B cell (primary cell): Measurements from ENCODE around the gene ATP9B.

Experiments
- CTCF ChIP-seq: fragments of 200-600 bp; IDR thresholded peaks from one replicate; pipeline ENCODE4 v1.8.0; 2022; ENCODE audit warnings: antibody characterized with exemption, mild to moderate bottlenecking
- EZH2 ChIP-seq: IDR thresholded peaks from 2 replicates; pipeline ENCODE4 v1.6.1; 2012; ENCODE audit warnings: borderline replicate concordance, low read depth, mild to moderate bottlenecking, moderate library complexity, low read length; ENCODE audit not compliant: insufficient read depth, poor library complexity, severe bottlenecking

- TF ChIP-seq CTCF, result no peak
- no peak for TF ChIP-seq EZH2
These were observed 316.1 kb downstream of the ATP9B start for GRCh38 chr18:79385326-79385707.
